ENCODE results near the gene KPTN.
A peak's percentile ranks its signal among the peaks of the same experiment; 100 is the strongest.

The KPTN gene

GRCh38 chr19:47520839-47521238, 36.8 kb upstream of the KPTN start:
- H3K4me3 ChIP-seq (ENCODE audit: low read depth, low read length) = no peak overlapping the region
- no peak for DNase-seq (ENCODE audit: low read depth, low spot score)
- in situ Hi-C loops (cut with HindIII; ENCODE audit: low sequenced_read_pairs) = no loop called here
- no peak for TF ChIP-seq CTCF (IDR thresholded peaks at IDR 0.05; ENCODE audit: low read depth, low read length)

DNA sequence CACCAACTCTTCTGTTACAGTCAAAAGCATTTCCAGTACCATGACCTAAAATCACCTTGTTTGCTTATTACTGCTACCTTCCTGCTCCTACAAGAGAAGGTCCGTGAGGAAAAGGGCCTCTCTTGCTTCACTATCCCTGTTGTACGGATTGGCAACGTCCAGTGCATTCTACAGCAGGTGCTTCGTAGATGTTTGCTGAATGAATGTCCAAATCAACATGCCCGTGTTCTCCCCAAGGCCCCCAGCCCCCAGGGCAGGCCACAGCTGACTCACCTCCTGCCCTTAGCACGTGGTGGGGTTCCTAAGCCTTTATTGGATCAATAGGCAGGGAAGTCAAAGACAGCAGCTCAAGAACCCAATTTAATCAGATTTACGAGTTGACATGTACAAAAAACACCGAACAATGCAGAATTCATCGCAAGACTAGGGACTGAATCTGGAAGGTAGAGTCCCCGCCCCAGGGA, 36.4 kb upstream of the KPTN start:
- in situ Hi-C loops (cut with HindIII; ENCODE audit: low sequenced_read_pairs) = no loop called here
- no peak for DNase-seq (ENCODE audit: low read depth, low spot score)
- no peak for TF ChIP-seq CTCF (IDR thresholded peaks at IDR 0.05; ENCODE audit: low read depth, low read length)
- H3K4me3 ChIP-seq (ENCODE audit: low read depth, low read length) = no peak overlapping the region

DNA sequence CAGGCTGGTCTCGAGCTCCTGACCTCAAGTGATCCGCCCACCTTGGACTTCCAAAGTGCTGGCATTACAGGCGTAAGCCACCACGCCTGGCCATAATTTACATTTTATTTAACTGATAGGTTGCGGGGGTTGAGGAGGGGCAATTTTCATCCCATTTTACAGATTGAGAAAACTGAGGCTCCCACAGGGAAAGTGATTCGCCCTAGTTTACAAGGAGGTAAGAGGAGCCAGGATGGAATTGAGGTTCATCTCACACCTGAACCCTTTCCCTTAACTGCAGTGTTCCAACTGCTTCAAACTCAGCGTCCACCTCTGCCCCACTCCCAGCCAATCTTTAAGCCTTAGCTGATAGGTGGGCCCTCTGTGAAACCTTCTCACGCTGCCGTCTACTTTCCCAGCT, 34.8 kb upstream of the KPTN start:
- H3K4me3 ChIP-seq (ENCODE audit: low read depth, low read length) = no peak overlapping the region
- in situ Hi-C loops (cut with HindIII; ENCODE audit: low sequenced_read_pairs) = no loop called here
- no peak for DNase-seq (ENCODE audit: low read depth, low spot score)
- no peak for TF ChIP-seq CTCF (IDR thresholded peaks at IDR 0.05; ENCODE audit: low read depth, low read length)

GRCh38 chr19:47518139-47518538, 34.1 kb upstream of the KPTN start:
- no peak overlapping the region for H3K4me3 ChIP-seq (ENCODE audit: low read depth, low read length)
- peak; percentile 14 for DNase-seq (ENCODE audit: low read depth, low spot score)
- no peak for TF ChIP-seq CTCF (IDR thresholded peaks at IDR 0.05; ENCODE audit: low read depth, low read length)
- in situ Hi-C loops (cut with HindIII; ENCODE audit: low sequenced_read_pairs) = no loop called here

- peak within 1 kb of the TSS; percentile 100 for H3K4me3 ChIP-seq (ENCODE audit: low read depth, low read length)
- peak; percentile 100 for DNase-seq (ENCODE audit: low read depth, low spot score)
- no peak for TF ChIP-seq CTCF (IDR thresholded peaks at IDR 0.05; ENCODE audit: low read depth, low read length)
- in situ Hi-C loops (cut with HindIII; ENCODE audit: low sequenced_read_pairs) = no loop called here
These were observed 31.0 kb upstream of the KPTN start, which contains the start of gene NAPA for GRCh38 chr19:47514869-47515588. TSS of gene NAPA (minus strand) at chr19:47515063. CDS start at chr19:47514940, 123 bp downstream.

- DNase-seq (ENCODE audit: low read depth, low spot score) = no peak
- in situ Hi-C loops (cut with HindIII; ENCODE audit: low sequenced_read_pairs) = no loop called here
- peak overlapping the region; percentile 100 for H3K4me3 ChIP-seq (ENCODE audit: low read depth, low read length)
- TF ChIP-seq CTCF (IDR thresholded peaks at IDR 0.05; ENCODE audit: low read depth, low read length) = no peak
These were observed 30.3 kb upstream of the KPTN start for GRCh38 chr19:47514151-47514868.

Data from astrocyte of the spinal cord (primary cell).